ENCODE data around the gene SLC2A4RG. TPM values are rescaled to one million over a fixed set of nuclear protein-coding genes. Genes with fewer than 3 reads are reported as not detected.

The SLC2A4RG gene
- total RNA-seq, 1 donor from 2014 or later = 12.0 TPM

- H3K27me3 ChIP-seq = no peaks in the 10 kb centered on the region
- TF ChIP-seq EZH2phosphoT487 (IDR thresholded peaks at IDR 0.05) = no peak
- no peak for TF ChIP-seq EZH2 (IDR thresholded peaks at IDR 0.05)
- TF ChIP-seq CTCF (IDR thresholded peaks at IDR 0.05) = no peak
- no peak overlapping the region for H3K4me3 Mint-ChIP-seq
- H3K79me2 ChIP-seq (ENCODE audit: low read depth) = peaks cover under 1% of the 10 kb centered on the region
- H3K27me3 Mint-ChIP-seq (ENCODE audit: insufficient read depth, low read depth) = peaks cover 9% of the 10 kb centered on the region
- peaks cover 2% of the 10 kb centered on the region for H4K20me1 ChIP-seq (ENCODE audit: low read depth)
- H2AFZ ChIP-seq (replicated peaks) = no peak overlapping the region
- H3K4me2 ChIP-seq = no peak overlapping the region
- H3K9me3 Mint-ChIP-seq = no peaks in the 10 kb centered on the region
- peaks cover 13% of the 10 kb centered on the region for H3F3A ChIP-seq (ENCODE audit: low read depth)
- H3K9me3 ChIP-seq (ENCODE audit: low read depth) = no peaks in the 10 kb centered on the region
- H3K36me3 ChIP-seq = no peaks in the 10 kb centered on the region
- H3K36me3 Mint-ChIP-seq = peaks cover 4% of the 10 kb centered on the region
- H3K27ac ChIP-seq = no peak overlapping the region
- H3K4me3 ChIP-seq = no peak overlapping the region
- no peaks in the 10 kb centered on the region for H3K4me1 ChIP-seq
- no peak overlapping the region for H3K27ac Mint-ChIP-seq
- peaks cover 6% of the 10 kb centered on the region for H3K4me1 Mint-ChIP-seq
- no peak for DNase-seq (ENCODE audit: low spot score)
- no peak overlapping the region for H3K9ac ChIP-seq
Measured at GRCh38 chr20:63746751-63747315, 7.3 kb downstream of the SLC2A4RG start.

- H3K27ac ChIP-seq = no peak overlapping the region
Measured at GRCh38 chr20:63747622-63748069, 8.1 kb downstream of the SLC2A4RG start.

GRCh38 chr20:63748070-63748933 is 8.7 kb downstream of the SLC2A4RG start:
- H3K79me2 ChIP-seq (ENCODE audit: low read depth) = no peaks in the 10 kb centered on the region
- no peaks in the 10 kb centered on the region for H3K27me3 ChIP-seq
- Mint-ChIP-seq H3K27me3 (ENCODE audit: insufficient read depth, low read depth) (peaks cover 9% of the 10 kb centered on the region), H3K4me1 (peaks cover 12% of the 10 kb centered on the region), H3K9me3 (no peaks in the 10 kb centered on the region), H3K4me3 (no peak overlapping the region), H3K27ac (peak overlapping the region; percentile 41), H3K36me3 (peaks cover 4% of the 10 kb centered on the region)
- H3F3A ChIP-seq (ENCODE audit: low read depth) = peaks cover 9% of the 10 kb centered on the region
- TF ChIP-seq EZH2phosphoT487 (IDR thresholded peaks at IDR 0.05) (no peak), EZH2 (IDR thresholded peaks at IDR 0.05) (no peak), CTCF (IDR thresholded peaks at IDR 0.05) (no peak)
- no peak overlapping the region for H3K9ac ChIP-seq
- no peaks in the 10 kb centered on the region for H3K36me3 ChIP-seq
- no peak overlapping the region for H3K27ac ChIP-seq
- no peak overlapping the region for H2AFZ ChIP-seq (replicated peaks)
- DNase-seq (ENCODE audit: low spot score) = no peak
- H3K4me1 ChIP-seq = no peaks in the 10 kb centered on the region
- no peaks in the 10 kb centered on the region for H4K20me1 ChIP-seq (ENCODE audit: low read depth)
- H3K4me3 ChIP-seq = no peak overlapping the region
- H3K9me3 ChIP-seq (ENCODE audit: low read depth) = no peaks in the 10 kb centered on the region
- no peak overlapping the region for H3K4me2 ChIP-seq

More at GRCh38 chr20:63747622-63748069, 8.1 kb downstream of the SLC2A4RG start:
- H4K20me1 ChIP-seq (ENCODE audit: low read depth) = no peaks in the 10 kb centered on the region
- no peaks in the 10 kb centered on the region for H3K4me1 ChIP-seq
- H3K4me2 ChIP-seq = no peak overlapping the region
- H2AFZ ChIP-seq (replicated peaks) = no peak overlapping the region
- DNase-seq (ENCODE audit: low spot score) = no peak
- H3K9ac ChIP-seq = no peak overlapping the region
- H3K9me3 Mint-ChIP-seq = no peaks in the 10 kb centered on the region
- peaks cover 7% of the 10 kb centered on the region for H3K4me1 Mint-ChIP-seq
- no peak overlapping the region for H3K27ac Mint-ChIP-seq
- H3K4me3 Mint-ChIP-seq = no peak overlapping the region
- peaks cover 13% of the 10 kb centered on the region for H3F3A ChIP-seq (ENCODE audit: low read depth)
- no peak overlapping the region for H3K4me3 ChIP-seq
- TF ChIP-seq EZH2phosphoT487 (IDR thresholded peaks at IDR 0.05) (no peak), EZH2 (IDR thresholded peaks at IDR 0.05) (no peak), CTCF (IDR thresholded peaks at IDR 0.05) (no peak)
- H3K27me3 Mint-ChIP-seq (ENCODE audit: insufficient read depth, low read depth) = peaks cover 9% of the 10 kb centered on the region
- no peaks in the 10 kb centered on the region for H3K36me3 ChIP-seq
- no peaks in the 10 kb centered on the region for H3K27me3 ChIP-seq
- peaks cover 4% of the 10 kb centered on the region for H3K36me3 Mint-ChIP-seq
- no peaks in the 10 kb centered on the region for H3K79me2 ChIP-seq (ENCODE audit: low read depth)
- H3K9me3 ChIP-seq (ENCODE audit: low read depth) = no peaks in the 10 kb centered on the region
